Cerebellar cortex (tissue), 1 donor: ENCODE measurements around the gene CENPW.

Experiments
- DNase-seq: peaks from one replicate; pipeline ENCODE4 v3.0.0-alpha.2; 2015; ENCODE audit warnings: low spot score

CENPW gene

GRCh38 chr6:126374372-126374771 is 34.5 kb downstream of the CENPW start:
- no peak for DNase-seq

GRCh38 chr6:126376682-126377081 is 36.8 kb downstream of the CENPW start:
- DNase-seq: no peak

- DNase-seq: no peak
Observed at GRCh38 chr6:126377594-126378153, 37.8 kb downstream of the CENPW start.

GRCh38 chr6:126380072-126380583 is 40.2 kb downstream of the CENPW start:
- no peak for DNase-seq

GRCh38 chr6:126381498-126381897 is 41.6 kb downstream of the CENPW start:
- no peak for DNase-seq

GRCh38 chr6:126383203-126383602 is 43.3 kb downstream of the CENPW start:
- no peak for DNase-seq

GRCh38 chr6:126385536-126385935 is 45.6 kb downstream of the CENPW start:
- no peak for DNase-seq

GRCh38 chr6:126388104-126388598 is 48.2 kb downstream of the CENPW start:
- DNase-seq: no peak

- DNase-seq: no peak
Observed at GRCh38 chr6:126396131-126396530, 56.2 kb downstream of the CENPW start.
